NB4 (cell line): ENCODE results near the gene MAPRE3.
"Not testable (repeated sequence)": the region's sequence is repeated elsewhere in the genome, so short reads cannot be mapped to it uniquely, and the experiment has no call there.

ENCODE experiments used
- MYC ChIP-seq: IDR thresholded peaks from 2 replicates; pipeline ENCODE4 v1.6.1; 2011; ENCODE audit warnings: low read depth, low read length
- POLR2A ChIP-seq: IDR thresholded peaks from 2 replicates; pipeline ENCODE4 v1.6.1; 2011; ENCODE audit warnings: mild to moderate bottlenecking; ENCODE audit not compliant: insufficient read length; ENCODE audit errors: extremely low read depth
- TF ChIP-seq, protein P1 (sequence below): IDR thresholded peaks from one replicate; pipeline ENCODE4 v1.5.1; 2012; ENCODE audit warnings: low read depth, low read length
- TF ChIP-seq, protein P2 (sequence below): IDR thresholded peaks from 2 replicates; pipeline ENCODE4 v1.6.1; 2011; ENCODE audit warnings: low read depth, low read length

- TF ChIP-seq, protein P1, sequence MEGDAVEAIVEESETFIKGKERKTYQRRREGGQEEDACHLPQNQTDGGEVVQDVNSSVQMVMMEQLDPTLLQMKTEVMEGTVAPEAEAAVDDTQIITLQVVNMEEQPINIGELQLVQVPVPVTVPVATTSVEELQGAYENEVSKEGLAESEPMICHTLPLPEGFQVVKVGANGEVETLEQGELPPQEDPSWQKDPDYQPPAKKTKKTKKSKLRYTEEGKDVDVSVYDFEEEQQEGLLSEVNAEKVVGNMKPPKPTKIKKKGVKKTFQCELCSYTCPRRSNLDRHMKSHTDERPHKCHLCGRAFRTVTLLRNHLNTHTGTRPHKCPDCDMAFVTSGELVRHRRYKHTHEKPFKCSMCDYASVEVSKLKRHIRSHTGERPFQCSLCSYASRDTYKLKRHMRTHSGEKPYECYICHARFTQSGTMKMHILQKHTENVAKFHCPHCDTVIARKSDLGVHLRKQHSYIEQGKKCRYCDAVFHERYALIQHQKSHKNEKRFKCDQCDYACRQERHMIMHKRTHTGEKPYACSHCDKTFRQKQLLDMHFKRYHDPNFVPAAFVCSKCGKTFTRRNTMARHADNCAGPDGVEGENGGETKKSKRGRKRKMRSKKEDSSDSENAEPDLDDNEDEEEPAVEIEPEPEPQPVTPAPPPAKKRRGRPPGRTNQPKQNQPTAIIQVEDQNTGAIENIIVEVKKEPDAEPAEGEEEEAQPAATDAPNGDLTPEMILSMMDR, result not testable (repeated sequence)
- TF ChIP-seq POLR2A, MYC: not testable (repeated sequence)
- TF ChIP-seq, protein P2, sequence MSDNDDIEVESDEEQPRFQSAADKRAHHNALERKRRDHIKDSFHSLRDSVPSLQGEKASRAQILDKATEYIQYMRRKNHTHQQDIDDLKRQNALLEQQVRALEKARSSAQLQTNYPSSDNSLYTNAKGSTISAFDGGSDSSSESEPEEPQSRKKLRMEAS, result not testable (repeated sequence)
Observed at GRCh38 chr2:27075566-27075871, 105.1 kb downstream of the MAPRE3 start.
